GM21526 (cell line): ENCODE measurements around the gene PCNX1.
"Not testable (repeated sequence)": the region's sequence is repeated elsewhere in the genome, so short reads cannot be mapped to it uniquely, and the experiment has no call there.

Source experiments
- ATAC-seq: cut with Tn5 transposase; IDR thresholded peaks from one replicate; pipeline ENCODE4 v1.9.1; 2021; ENCODE audit warnings: moderate library complexity; ENCODE audit not compliant: unreplicated experiment, low FRiP score

Gene PCNX1

GRCh38 chr14:71004481-71004880, 97.2 kb downstream of the PCNX1 start:
- no peak for ATAC-seq

GRCh38 chr14:71005076-71005475, 97.8 kb downstream of the PCNX1 start:
- no peak for ATAC-seq

DNA sequence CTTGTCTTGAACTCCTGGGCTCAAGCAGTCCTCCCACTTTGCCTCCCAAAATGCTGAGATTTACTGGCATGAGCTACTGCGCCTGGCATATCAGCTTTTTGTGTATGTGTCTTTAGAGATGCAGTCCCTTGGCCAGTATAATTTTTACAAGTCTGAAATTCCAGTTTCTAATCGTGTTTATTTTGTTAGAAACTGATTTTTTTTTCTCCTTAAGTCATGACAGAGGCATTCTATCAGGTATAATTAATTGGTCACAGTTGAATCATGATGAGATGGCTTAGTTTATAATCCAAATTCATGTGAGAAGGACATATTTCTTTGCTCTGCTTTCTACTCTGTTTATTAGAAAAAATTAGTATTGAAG, 98.9 kb downstream of the PCNX1 start:
- no peak for ATAC-seq

DNA sequence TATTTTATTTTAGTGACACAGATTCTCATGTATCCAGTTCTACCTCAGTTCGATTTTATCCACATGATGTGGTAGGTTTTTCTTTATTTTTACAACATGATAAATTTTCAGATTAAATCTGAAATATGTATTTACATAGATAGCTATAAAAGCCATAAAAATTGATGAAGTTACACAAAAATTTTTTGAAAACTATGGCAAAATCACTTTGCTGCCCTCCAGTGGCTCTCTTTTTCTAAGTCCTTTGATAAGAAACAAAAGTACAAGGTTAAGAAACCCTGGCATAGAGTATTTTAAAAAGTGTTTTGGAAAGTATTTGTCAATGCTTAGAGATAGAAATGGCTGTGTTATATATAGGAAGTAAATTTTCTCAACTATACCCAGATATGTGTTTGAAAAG, 104.2 kb downstream of the PCNX1 start:
- no peak for ATAC-seq

DNA sequence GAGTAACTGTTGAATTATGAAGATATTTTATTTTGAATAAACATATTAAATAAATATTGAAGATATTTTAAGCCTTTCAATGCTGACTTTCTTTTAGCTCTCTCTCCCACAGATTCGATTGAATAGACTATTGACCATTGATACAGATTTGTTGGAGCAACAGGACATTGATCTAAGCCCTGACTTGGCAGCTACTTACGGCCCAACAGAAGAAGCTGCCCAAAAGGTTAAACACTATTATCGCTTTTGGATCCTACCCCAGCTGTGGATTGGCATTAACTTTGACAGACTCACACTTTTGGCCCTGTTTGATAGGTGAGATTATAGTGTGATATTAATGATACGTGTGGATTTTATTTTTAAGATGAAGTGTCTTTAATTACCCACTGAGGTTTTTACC, 105.6 kb downstream of the PCNX1 start:
- no peak for ATAC-seq

- no peak for ATAC-seq
Observed at GRCh38 chr14:71013551-71014192, 106.4 kb downstream of the PCNX1 start.

- not testable (repeated sequence) for ATAC-seq
Observed at GRCh38 chr14:71019917-71020316, 112.7 kb downstream of the PCNX1 start.

- no peak for ATAC-seq
Observed at GRCh38 chr14:71021347-71022011, 114.2 kb downstream of the PCNX1 start.

DNA sequence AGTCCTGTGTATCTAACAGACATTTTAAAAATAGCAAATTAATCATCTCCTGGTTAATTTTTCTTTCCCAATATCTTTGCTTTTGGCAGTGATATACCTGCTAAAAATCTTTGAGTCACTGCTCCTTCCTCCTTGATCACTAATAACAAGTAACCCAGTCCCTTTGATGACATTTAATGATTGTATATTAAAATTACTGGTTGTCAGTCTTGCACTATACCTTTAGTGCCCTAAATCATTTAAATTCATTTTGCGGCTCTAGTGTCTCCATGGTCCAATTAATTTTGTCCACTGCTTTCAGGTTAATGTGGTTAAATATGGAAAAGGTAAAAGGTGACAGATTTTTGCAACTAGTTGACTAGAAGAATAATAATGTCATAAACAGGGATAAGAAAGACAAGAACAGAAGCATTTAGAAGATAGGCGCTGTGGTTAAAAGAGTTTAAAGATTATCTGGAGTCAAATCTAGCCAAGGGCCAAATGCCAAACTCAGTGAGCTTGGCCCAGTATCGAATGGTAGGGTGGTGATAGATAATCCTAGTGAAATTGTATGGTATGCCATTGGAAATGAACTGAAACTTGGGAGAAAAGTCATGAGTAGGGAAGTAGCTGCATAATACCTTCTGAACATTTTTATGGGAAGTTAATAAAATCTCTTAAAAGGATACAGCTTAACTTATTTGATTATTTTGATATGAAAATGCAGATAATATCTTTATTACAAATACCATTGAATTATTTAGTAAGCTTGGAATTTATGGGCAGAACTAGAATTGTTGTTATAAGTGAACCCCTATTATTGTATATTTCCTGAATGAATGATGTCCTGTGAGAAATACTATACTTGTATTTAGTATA, 115.0 kb downstream of the PCNX1 start:
- no peak for ATAC-seq

DNA sequence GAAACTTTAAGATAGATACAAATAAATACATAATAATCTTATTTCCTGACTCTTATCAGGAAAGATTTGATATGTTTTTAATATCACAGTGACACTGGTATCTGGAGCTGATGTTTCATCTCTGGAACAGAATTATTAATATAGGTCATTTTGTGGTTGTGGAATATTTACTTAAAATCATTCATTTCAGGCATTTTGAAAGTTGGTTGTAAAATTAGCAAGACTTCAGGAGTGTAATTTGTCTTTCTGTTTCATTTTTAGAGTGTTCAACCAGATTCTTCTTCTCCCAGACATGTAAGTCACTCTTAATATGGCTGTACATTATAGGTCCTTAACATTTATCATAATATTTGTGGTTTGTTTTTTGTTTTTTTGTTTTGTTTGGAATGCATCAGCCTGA, 115.7 kb downstream of the PCNX1 start:
- ATAC-seq: no peak

GRCh38 chr14:71029236-71029781, 122.0 kb downstream of the PCNX1 start:
- ATAC-seq: no peak

DNA sequence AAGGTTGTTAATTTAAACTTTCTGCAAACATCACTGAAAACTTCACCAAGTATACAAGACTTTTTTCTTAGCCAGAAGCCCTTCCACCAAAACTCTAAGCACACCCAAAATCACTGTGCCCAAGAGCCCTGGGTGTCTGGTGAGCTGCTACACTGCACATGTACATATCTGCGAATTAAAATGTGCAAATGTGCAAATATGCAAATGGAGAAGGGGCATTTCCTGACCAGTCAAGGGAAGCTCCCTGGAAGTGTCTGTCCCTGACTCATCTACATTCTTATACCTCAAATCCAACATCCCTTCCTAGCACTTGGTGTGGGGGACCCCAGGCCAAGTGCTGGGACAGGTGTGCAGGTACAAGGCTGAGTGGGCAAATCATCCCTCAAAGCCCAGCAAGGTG, 123.7 kb downstream of the PCNX1 start:
- ATAC-seq: no peak

DNA sequence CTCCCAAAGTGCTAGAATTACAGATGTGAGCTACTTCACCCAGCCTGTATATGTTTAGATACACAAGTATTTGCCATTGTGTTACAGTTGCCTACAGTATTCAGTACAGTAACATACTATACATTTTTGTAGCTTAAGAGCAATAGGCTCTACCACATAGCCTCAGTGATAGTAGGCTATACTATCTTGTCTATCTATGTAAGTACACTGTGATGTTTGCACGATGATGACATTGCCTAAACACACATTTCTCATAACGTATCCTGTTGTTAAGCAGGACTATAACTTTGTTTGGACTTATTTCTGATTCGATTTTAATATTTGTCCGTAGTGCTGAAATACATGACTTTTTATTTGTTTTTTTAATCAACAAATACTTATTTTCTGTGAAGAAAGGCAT, 129.2 kb downstream of the PCNX1 start:
- no peak for ATAC-seq

GRCh38 chr14:71048393-71048792, 141.1 kb downstream of the PCNX1 start:
- ATAC-seq: no peak

DNA sequence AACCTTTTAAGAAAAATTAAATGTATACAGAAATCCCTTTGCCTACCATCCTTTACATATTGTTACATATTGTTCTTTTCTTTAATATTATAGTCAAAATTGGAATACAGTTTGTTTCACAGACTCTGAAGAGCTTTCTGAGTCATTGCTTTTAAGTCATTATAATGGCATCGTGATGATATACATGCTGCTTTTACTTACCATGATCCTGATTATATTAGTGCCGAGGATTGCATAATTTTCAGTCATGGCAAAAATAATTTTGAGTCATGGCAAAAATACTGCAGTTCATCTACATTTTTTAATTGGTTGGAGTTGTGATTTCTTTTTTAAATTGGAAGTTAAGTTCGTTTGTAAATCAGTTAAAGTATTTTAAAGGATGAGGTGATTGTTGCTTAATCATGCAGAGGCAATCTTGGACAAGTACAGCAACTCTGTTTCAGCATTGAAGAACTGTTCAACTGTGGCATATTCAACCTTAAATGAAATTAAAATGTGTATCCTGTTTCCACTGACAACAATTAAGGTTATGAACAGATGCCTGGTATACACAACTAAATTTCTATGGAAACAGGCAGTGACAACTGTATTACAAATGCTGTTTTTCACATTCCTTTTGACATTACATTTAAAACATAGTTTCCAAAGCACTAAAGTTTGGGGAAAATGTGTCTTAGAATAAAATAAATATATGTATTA, 142.3 kb downstream of the PCNX1 start:
- no peak for ATAC-seq

- no peak for ATAC-seq
Observed at GRCh38 chr14:71050227-71050823, 143.1 kb downstream of the PCNX1 start.

DNA sequence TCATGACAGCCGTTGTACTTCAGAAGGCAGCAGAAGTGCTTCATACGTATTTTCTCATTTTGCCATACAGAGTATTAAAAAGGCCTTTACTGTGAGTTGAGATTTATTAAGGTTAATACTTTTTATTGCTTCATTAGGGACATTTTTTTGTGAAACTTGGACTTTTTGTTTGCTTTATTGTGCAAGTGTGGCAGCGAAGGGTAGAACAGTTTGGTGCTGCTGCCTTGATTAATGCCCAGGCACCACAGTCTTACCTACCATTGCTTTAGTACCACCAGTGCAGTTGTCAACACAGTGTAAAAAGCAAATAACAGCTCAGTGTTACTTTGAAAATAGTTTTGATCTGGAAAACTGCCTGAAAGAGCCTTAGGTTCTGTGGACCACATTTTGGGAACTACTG, 147.4 kb downstream of the PCNX1 start:
- no peak for ATAC-seq

- no peak for ATAC-seq
Observed at GRCh38 chr14:71056168-71056567, 148.9 kb downstream of the PCNX1 start.

DNA sequence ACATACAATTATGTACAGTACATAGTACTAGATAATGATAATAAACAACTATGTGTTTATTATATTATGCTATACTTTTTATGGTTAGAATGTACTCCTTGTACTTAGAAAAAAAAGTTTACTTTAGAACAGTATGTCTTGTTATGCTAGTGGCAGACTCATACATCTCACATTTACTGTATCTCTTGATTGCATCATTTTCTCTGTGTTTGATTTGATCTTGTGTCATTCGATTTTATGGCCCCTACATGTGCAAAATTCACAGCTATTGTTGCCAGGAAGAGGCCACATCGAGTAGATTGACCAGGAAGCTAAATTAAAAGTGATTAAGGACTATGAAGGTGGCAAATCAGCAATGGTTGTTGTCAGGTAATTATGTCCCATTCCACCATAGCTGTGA, 153.0 kb downstream of the PCNX1 start:
- no peak for ATAC-seq

DNA sequence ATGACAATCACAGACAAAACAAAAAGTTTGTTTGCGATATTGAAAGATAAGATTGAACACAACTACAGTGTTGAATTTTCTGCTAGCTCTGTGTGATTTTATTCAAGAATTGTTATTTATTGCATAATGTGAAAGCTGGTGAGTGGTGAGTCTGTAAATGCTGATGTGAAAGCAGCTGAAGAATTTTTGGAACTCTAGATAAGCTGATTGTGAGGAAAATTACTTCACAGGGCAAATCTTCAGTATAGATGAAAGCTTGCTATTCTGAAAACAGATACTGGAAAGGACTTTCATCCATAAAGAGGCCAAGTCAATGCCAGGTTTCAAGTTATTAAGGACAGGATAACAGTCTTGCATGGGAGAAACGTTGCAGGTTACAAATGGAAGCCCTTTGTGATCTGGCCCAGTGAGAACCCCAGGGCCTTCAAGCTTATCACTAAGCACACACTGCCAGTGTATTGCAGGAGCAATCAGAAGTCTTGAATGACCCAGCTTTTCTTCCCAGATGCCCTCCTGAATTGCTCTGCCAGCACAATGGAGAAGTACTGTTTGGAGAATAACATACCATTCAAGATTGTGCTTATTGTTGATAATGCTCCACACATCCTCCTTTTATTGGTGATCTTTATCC, 153.7 kb downstream of the PCNX1 start:
- no peak for ATAC-seq
